ENCODE measurements around the gene PCDH15.

- TF ChIP-seq CTCF (IDR thresholded peaks at IDR 0.05) (no peak), POLR2A (IDR thresholded peaks at IDR 0.05) (no peak)
These were observed 356.9 kb downstream of the PCDH15 start for GRCh38 chr10:54444170-54444569.
